GM19238 (cell line): Measurements from ENCODE around the gene SAMD13.

ENCODE experiments used
- DNase-seq: peaks from one replicate; pipeline ENCODE4 v3.0.0; 2011; ENCODE audit warnings: low spot score; ENCODE audit not compliant: insufficient read length

SAMD13 gene

GRCh38 chr1:84344286-84344685 is 42.8 kb downstream of the SAMD13 start:
- no peak for DNase-seq

- DNase-seq, result no peak
Observed at GRCh38 chr1:84345220-84345619, 43.7 kb downstream of the SAMD13 start.

- no peak for DNase-seq
Observed at GRCh38 chr1:84347271-84347931, 45.9 kb downstream of the SAMD13 start.

GRCh38 chr1:84347932-84348555 is 46.5 kb downstream of the SAMD13 start:
- DNase-seq, result no peak

GRCh38 chr1:84348759-84349158 is 47.3 kb downstream of the SAMD13 start:
- DNase-seq, result no peak

- DNase-seq, result no peak
Observed at GRCh38 chr1:84350104-84350503, 48.6 kb downstream of the SAMD13 start.

- DNase-seq, result no peak
Observed at GRCh38 chr1:84350550-84350949, 49.0 kb downstream of the SAMD13 start.

GRCh38 chr1:84352298-84353106 is 51.0 kb downstream of the SAMD13 start:
- DNase-seq, result no peak

GRCh38 chr1:84353695-84354094 is 52.2 kb downstream of the SAMD13 start:
- no peak for DNase-seq

- no peak for DNase-seq
Observed at GRCh38 chr1:84355556-84355955, 54.0 kb downstream of the SAMD13 start.

- DNase-seq, result no peak
Observed at GRCh38 chr1:84356881-84357280, 55.4 kb downstream of the SAMD13 start.

- DNase-seq, result no peak
Observed at GRCh38 chr1:84358695-84359094, 57.2 kb downstream of the SAMD13 start.

GRCh38 chr1:84360316-84360715 is 58.8 kb downstream of the SAMD13 start:
- no peak for DNase-seq

- no peak for DNase-seq
Observed at GRCh38 chr1:84361796-84362195, 60.3 kb downstream of the SAMD13 start.

- no peak for DNase-seq
Observed at GRCh38 chr1:84363019-84363418, 61.5 kb downstream of the SAMD13 start.

GRCh38 chr1:84363622-84364021 is 62.1 kb downstream of the SAMD13 start:
- no peak for DNase-seq

GRCh38 chr1:84365225-84366221 is 64.0 kb downstream of the SAMD13 start:
- no peak for DNase-seq

- DNase-seq, result no peak
Observed at GRCh38 chr1:84366786-84367185, 65.3 kb downstream of the SAMD13 start.

- DNase-seq, result no peak
Observed at GRCh38 chr1:84367219-84367618, 65.7 kb downstream of the SAMD13 start.

GRCh38 chr1:84368441-84368840 is 66.9 kb downstream of the SAMD13 start:
- DNase-seq, result no peak

- DNase-seq, result no peak
Observed at GRCh38 chr1:84370266-84370665, 68.8 kb downstream of the SAMD13 start.
